Stimulated activated CD4-positive, alpha-beta T cell treated with anti-CD3 and anti-CD28 coated beads, TNF-alpha, amount 100 ng/mL, for 4 hours (primary cell): ENCODE results near the gene LPGAT1.
"Not testable (repeated sequence)": the region's sequence is repeated elsewhere in the genome, so short reads cannot be mapped to it uniquely, and the experiment has no call there.

Experiments
- DNase-seq, 3 experiments: peaks; one replicate each; pipeline ENCODE4 v3.0.0-alpha.2; 2020; ENCODE audit warnings: low read depth in 3 of 3

Gene LPGAT1

GRCh38 chr1:211830328-211831142, at the start of gene LPGAT1:
Gene LPGAT1, minus strand, starts transcription at chr1:211830763. Its CDS starts 1,467 bp downstream, at chr1:211829296.
- peak; percentile 42 to 61 (median 45) for DNase-seq

GRCh38 chr1:211879475-211879874, 48.9 kb upstream of the LPGAT1 start:
- DNase-seq, result no peak

GRCh38 chr1:211876851-211877590, 46.5 kb upstream of the LPGAT1 start:
- no peak for DNase-seq

- DNase-seq, result no peak
Measured at GRCh38 chr1:211875541-211875940, 45.0 kb upstream of the LPGAT1 start.

- DNase-seq, result no peak
Measured at GRCh38 chr1:211874521-211875347, 44.2 kb upstream of the LPGAT1 start.

GRCh38 chr1:211873731-211874130, 43.2 kb upstream of the LPGAT1 start:
- not testable (repeated sequence) for DNase-seq

GRCh38 chr1:211870156-211870555, 39.6 kb upstream of the LPGAT1 start:
- DNase-seq, result no peak

GRCh38 chr1:211865180-211865579, 34.6 kb upstream of the LPGAT1 start:
- DNase-seq, result no peak

GRCh38 chr1:211859405-211859804, 28.8 kb upstream of the LPGAT1 start:
- DNase-seq, result no peak

- no peak for DNase-seq
Measured at GRCh38 chr1:211851174-211851573, 20.6 kb upstream of the LPGAT1 start.

- no peak for DNase-seq
Measured at GRCh38 chr1:211843507-211844298, 13.1 kb upstream of the LPGAT1 start.

- DNase-seq, result no peak
Measured at GRCh38 chr1:211843018-211843417, 12.5 kb upstream of the LPGAT1 start.

- no peak for DNase-seq
Measured at GRCh38 chr1:211842518-211842917, 12.0 kb upstream of the LPGAT1 start.

GRCh38 chr1:211839106-211839505, 8.5 kb upstream of the LPGAT1 start:
- DNase-seq, result no peak

GRCh38 chr1:211833174-211833820, 2.7 kb upstream of the LPGAT1 start:
- no peak for DNase-seq

- no peak for DNase-seq
Measured at GRCh38 chr1:211832661-211833060, 2.1 kb upstream of the LPGAT1 start.

- no peak for DNase-seq
Measured at GRCh38 chr1:211831558-211832323, 1.2 kb upstream of the LPGAT1 start.

GRCh38 chr1:211830055-211830327, 572 bp downstream of the LPGAT1 start:
- DNase-seq, result peak in 2 of 3 experiments; percentile 2 to 9

GRCh38 chr1:211829343-211830054, 1.1 kb downstream of the LPGAT1 start:
- DNase-seq, result no peak
